Activated CD4-positive, alpha-beta memory T cell treated with anti-CD3 and anti-CD28 coated beads for 36 hours (primary cell): ENCODE results near the gene QRICH1. TPM values are rescaled to one million over a fixed set of nuclear protein-coding genes. Genes with fewer than 3 reads are reported as not detected.
"Not testable (repeated sequence)": the region's sequence is repeated elsewhere in the genome, so short reads cannot be mapped to it uniquely, and the experiment has no call there.

Experiments
- CTCF ChIA-PET: fragments of 350-600 bp; sonication (Branson Sonifier 250); formaldehyde crosslinking; loops from one replicate; lab custom pipeline; 2021; ENCODE audit warnings: antibody characterized with exemption, inconsistent platforms; lab: Charles Lee
- POLR2A ChIA-PET: fragments of 350-600 bp; sonication (Branson Sonifier 250); formaldehyde crosslinking; loops from one replicate; lab custom pipeline; 2021; ENCODE audit warnings: antibody characterized with exemption; lab: Charles Lee
- DNase-seq: peaks from one replicate; pipeline ENCODE4 v3.0.0-alpha.2; 2020
- H3K27ac Mint-ChIP-seq: one replicate; pipeline ENCODE4 v1.8.0; 2021; ENCODE audit warnings: mixed read lengths
- H3K27me3 Mint-ChIP-seq: one replicate; pipeline ENCODE4 v1.8.0; 2021; ENCODE audit warnings: mixed read lengths
- H3K36me3 Mint-ChIP-seq: one replicate; pipeline ENCODE4 v1.8.0; 2021; ENCODE audit warnings: mixed read lengths
- H3K4me1 Mint-ChIP-seq: one replicate; pipeline ENCODE4 v1.8.0; 2021; ENCODE audit warnings: low read depth, mixed read lengths
- H3K4me3 Mint-ChIP-seq: one replicate; pipeline ENCODE4 v1.8.0; 2021; ENCODE audit warnings: mild to moderate bottlenecking, mixed read lengths
- H3K9me3 Mint-ChIP-seq: one replicate; pipeline ENCODE4 v1.8.0; 2021; ENCODE audit warnings: mixed read lengths
- intact Hi-C: fragments of 100-400 bp; cut with micrococcal nuclease; formaldehyde crosslinking; loops from one replicate; pipeline ENCODE4 v1.15.1; 2023
- total RNA-seq, 2 experiments: library from RNA; stranded (reverse); gene quantifications; one replicate each; pipeline ENCODE4 v1.2.3, GENCODE V29; 2021

Gene QRICH1
- total RNA-seq, 2 experiments from 2014 or later = 124 to 128 TPM

DNA sequence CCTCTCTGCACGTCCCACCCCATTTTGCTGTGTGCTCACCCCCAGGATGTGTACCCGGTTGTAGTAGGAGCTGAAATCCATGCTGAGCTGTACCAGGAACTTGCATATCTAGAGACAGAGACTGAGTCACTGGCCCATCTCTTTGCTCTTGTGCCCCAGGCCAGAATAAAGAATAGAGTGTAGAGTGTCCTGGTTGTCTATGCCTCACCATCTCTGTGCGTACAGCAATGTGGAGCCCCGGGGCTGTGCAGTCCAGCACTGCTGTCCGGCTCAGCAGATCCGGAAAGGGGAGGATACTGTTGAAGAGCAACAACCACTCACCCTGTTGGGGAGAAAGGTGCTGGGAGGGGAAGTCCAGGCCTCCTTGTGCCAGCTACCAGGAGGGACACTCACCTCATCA lies 78.1 kb downstream of the QRICH1 start:
- Mint-ChIP-seq H3K27ac (no peak overlapping the region), H3K4me3 (no peak overlapping the region), H3K9me3 (no peaks in the 10 kb centered on the region), H3K27me3 (no peaks in the 10 kb centered on the region), H3K36me3 (peaks cover 22% of the 10 kb centered on the region), H3K4me1 (peaks cover 29% of the 10 kb centered on the region)
- intact Hi-C loops = no loop called here
- POLR2A ChIA-PET = interaction anchor here (9.7 kb wide), 1 partner anchor 6 kb away, joined by 135 read pairs; the partner anchor contains the start of gene WDR6
- no peak for DNase-seq
- CTCF ChIA-PET = interaction anchor here (0.6 to 3.8 kb wide), 4 partner anchors 8 to 188 kb away, joined by 3 to 30 read pairs (median 14); partner anchors contain the start of genes P4HTM and WDR6

DNA sequence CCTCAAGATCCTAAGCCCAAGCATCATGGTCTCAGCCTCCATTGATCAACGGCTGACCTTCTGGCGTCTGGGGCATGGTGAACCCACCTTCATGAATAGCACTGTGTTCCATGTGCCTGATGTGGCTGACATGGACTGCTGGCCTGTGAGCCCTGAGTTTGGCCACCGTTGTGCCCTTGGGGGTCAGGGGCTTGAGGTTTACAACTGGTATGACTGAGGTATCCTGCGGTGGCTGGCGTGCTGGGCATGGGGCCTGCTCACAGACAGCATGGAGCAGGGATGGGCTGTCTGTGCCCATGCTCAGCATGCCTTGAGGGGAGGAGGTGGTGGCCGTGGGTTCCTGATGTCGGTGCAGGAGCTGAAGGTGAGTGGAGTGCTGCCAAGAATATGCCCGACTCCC lies 78.8 kb downstream of the QRICH1 start:
- peak overlapping the region; percentile 9 for H3K27ac Mint-ChIP-seq
- peaks cover 27% of the 10 kb centered on the region for H3K4me1 Mint-ChIP-seq
- DNase-seq = no peak
- H3K36me3 Mint-ChIP-seq = peaks cover 22% of the 10 kb centered on the region
- CTCF ChIA-PET = interaction anchor here (1.7 to 3.8 kb wide), 4 partner anchors 7 to 27 kb away, joined by 3 to 32 read pairs (median 27); partner anchors contain the start of genes P4HTM and WDR6
- POLR2A ChIA-PET = interaction anchor here (1.2 to 9.7 kb wide), 2 partner anchors 6 to 25 kb away, joined by 4 to 135 read pairs; partner anchors contain the start of gene WDR6
- H3K27me3 Mint-ChIP-seq = no peaks in the 10 kb centered on the region
- intact Hi-C loops = no loop called here
- no peak overlapping the region for H3K4me3 Mint-ChIP-seq
- no peaks in the 10 kb centered on the region for H3K9me3 Mint-ChIP-seq

GRCh38 chr3:49013738-49014660 lies 79.9 kb downstream of the QRICH1 start:
- CTCF ChIA-PET = interaction anchor here (1.1 to 3.4 kb wide), 5 partner anchors 7 to 357 kb away, joined by 3 to 32 read pairs (median 7); partner anchors contain the start of genes NDUFAF3 and P4HTM
- Mint-ChIP-seq H3K27ac (no peak overlapping the region), H3K4me1 (peaks cover 23% of the 10 kb centered on the region), H3K9me3 (no peaks in the 10 kb centered on the region), H3K27me3 (no peaks in the 10 kb centered on the region), H3K4me3 (no peak overlapping the region), H3K36me3 (peaks cover 25% of the 10 kb centered on the region)
- intact Hi-C loops = no loop called here
- POLR2A ChIA-PET = interaction anchor here (1.2 kb wide), 1 partner anchor 24 kb away, joined by 4 read pairs; no protein-coding TSS in a partner anchor
- peak; percentile 64 for DNase-seq

GRCh38 chr3:49013113-49013737 lies 80.6 kb downstream of the QRICH1 start:
- no peak for DNase-seq
- H3K4me1 Mint-ChIP-seq = peaks cover 25% of the 10 kb centered on the region
- ChIA-PET CTCF (interaction anchor here (1.4 to 3.4 kb wide), 4 partner anchors 8 to 25 kb away, joined by 4 to 32 read pairs (median 14); partner anchors contain the start of genes NDUFAF3 and P4HTM), POLR2A (interaction anchor here (7.8 kb wide), 1 partner anchor 7 kb away, joined by 135 read pairs; the partner anchor contains the start of genes DALRD3 and NDUFAF3)
- no peaks in the 10 kb centered on the region for H3K27me3 Mint-ChIP-seq
- intact Hi-C loops = no loop called here
- H3K27ac Mint-ChIP-seq = no peak overlapping the region
- peaks cover 28% of the 10 kb centered on the region for H3K36me3 Mint-ChIP-seq
- H3K4me3 Mint-ChIP-seq = no peak overlapping the region
- no peaks in the 10 kb centered on the region for H3K9me3 Mint-ChIP-seq

GRCh38 chr3:49012441-49013017 lies 81.3 kb downstream of the QRICH1 start:
- intact Hi-C loops = no loop called here
- no peak for DNase-seq
- Mint-ChIP-seq H3K4me3 (no peak overlapping the region), H3K27me3 (no peaks in the 10 kb centered on the region), H3K36me3 (peaks cover 32% of the 10 kb centered on the region), H3K27ac (no peak overlapping the region), H3K4me1 (peaks cover 29% of the 10 kb centered on the region), H3K9me3 (no peaks in the 10 kb centered on the region)
- POLR2A ChIA-PET = interaction anchor here (0.6 to 7.8 kb wide), 3 partner anchors 7 to 120 kb away, joined by 3 to 135 read pairs (median 5); partner anchors contain the start of genes DALRD3 and NDUFAF3
- CTCF ChIA-PET = interaction anchor here (1.4 to 3.4 kb wide), 4 partner anchors 9 to 25 kb away, joined by 4 to 22 read pairs (median 8); partner anchors contain the start of gene NDUFAF3

DNA sequence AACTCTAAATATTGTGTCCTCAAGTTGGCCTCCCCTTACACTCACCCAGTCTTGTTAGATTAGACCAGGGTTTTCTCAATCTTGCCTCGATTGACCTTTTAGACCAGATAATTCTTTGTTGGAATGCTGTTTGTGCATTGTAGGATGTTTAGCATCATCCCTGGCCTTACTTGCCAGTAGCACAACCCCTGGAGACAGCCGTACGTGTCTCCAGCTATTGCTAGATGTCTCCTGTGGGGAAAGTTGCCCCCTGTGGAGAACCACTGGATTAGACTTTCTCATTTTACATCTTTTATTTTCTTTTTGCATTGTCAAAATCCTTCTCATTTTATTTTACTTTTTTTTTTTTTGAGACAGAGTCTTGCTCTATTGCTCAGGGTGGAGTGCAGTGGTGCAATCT lies 84.5 kb downstream of the QRICH1 start:
- Mint-ChIP-seq H3K27me3 (no peaks in the 10 kb centered on the region), H3K36me3 (peaks cover 22% of the 10 kb centered on the region), H3K9me3 (no peaks in the 10 kb centered on the region), H3K4me3 (peak overlapping the region; percentile 37), H3K4me1 (peaks cover 24% of the 10 kb centered on the region), H3K27ac (peak overlapping the region; percentile 57)
- ChIA-PET CTCF (interaction anchor here (1.0 to 4.7 kb wide), 5 partner anchors 8 to 84 kb away, joined by 3 to 65 read pairs (median 24); partner anchors contain the start of genes DALRD3, IMPDH2, NDUFAF3 and QRICH1), POLR2A (interaction anchor here (7.8 kb wide), 1 partner anchor 11 kb away, joined by 135 read pairs; the partner anchor contains the start of genes DALRD3 and NDUFAF3)
- intact Hi-C loops = loop anchor here (5.0 kb wide), 1 partner anchor 92 kb away; the partner anchor contains the start of gene ARIH2
- no peak for DNase-seq

- H3K27me3 Mint-ChIP-seq, H3K9me3 Mint-ChIP-seq, DNase-seq: not testable (repeated sequence)
- POLR2A ChIA-PET = interaction anchor here (2.7 to 7.8 kb wide), 2 partner anchors 11 to 18 kb away, joined by 46 to 135 read pairs; partner anchors contain the start of genes DALRD3, NDUFAF3 and P4HTM
- H3K4me1 Mint-ChIP-seq = peaks cover 24% of the 10 kb centered on the region
- CTCF ChIA-PET = interaction anchor here (0.6 to 4.7 kb wide), 7 partner anchors 8 to 397 kb away, joined by 3 to 65 read pairs (median 19); partner anchors contain the start of genes DALRD3, IMPDH2, NDUFAF3 and P4HTM
- H3K4me3 Mint-ChIP-seq = peak overlapping the region; percentile 95
- intact Hi-C loops = loop anchor here (5.0 kb wide), 1 partner anchor 91 kb away; the partner anchor contains the start of gene ARIH2
- H3K36me3 Mint-ChIP-seq = peaks cover 22% of the 10 kb centered on the region
- peak overlapping the region; percentile 98 for H3K27ac Mint-ChIP-seq
Measured at GRCh38 chr3:49008627-49009026, 85.2 kb downstream of the QRICH1 start.

GRCh38 chr3:49007771-49008528 lies 85.9 kb downstream of the QRICH1 start:
- ChIA-PET POLR2A (interaction anchor here (1.0 to 7.8 kb wide), 9 partner anchors 12 to 404 kb away, joined by 3 to 135 read pairs (median 13); partner anchors contain the start of genes ARIH2, DALRD3, IMPDH2 and NDUFAF3), CTCF (interaction anchor here (0.6 to 4.7 kb wide), 12 partner anchors 9 to 398 kb away, joined by 3 to 65 read pairs (median 11); partner anchors contain the start of genes DALRD3, NDUFAF3, P4HTM and QRICH1)
- H3K4me3 Mint-ChIP-seq = peak overlapping the region; percentile 95
- intact Hi-C loops = loop anchor here (1.0 to 5.0 kb wide), 5 partner anchors 13 to 451 kb away; partner anchors contain the start of genes ARIH2 and PFKFB4
- H3K4me1 Mint-ChIP-seq = peaks cover 21% of the 10 kb centered on the region
- H3K9me3 Mint-ChIP-seq = no peaks in the 10 kb centered on the region
- peaks cover 22% of the 10 kb centered on the region for H3K36me3 Mint-ChIP-seq
- peak; percentile 92 for DNase-seq
- no peaks in the 10 kb centered on the region for H3K27me3 Mint-ChIP-seq
- H3K27ac Mint-ChIP-seq = peak overlapping the region; percentile 98

DNA sequence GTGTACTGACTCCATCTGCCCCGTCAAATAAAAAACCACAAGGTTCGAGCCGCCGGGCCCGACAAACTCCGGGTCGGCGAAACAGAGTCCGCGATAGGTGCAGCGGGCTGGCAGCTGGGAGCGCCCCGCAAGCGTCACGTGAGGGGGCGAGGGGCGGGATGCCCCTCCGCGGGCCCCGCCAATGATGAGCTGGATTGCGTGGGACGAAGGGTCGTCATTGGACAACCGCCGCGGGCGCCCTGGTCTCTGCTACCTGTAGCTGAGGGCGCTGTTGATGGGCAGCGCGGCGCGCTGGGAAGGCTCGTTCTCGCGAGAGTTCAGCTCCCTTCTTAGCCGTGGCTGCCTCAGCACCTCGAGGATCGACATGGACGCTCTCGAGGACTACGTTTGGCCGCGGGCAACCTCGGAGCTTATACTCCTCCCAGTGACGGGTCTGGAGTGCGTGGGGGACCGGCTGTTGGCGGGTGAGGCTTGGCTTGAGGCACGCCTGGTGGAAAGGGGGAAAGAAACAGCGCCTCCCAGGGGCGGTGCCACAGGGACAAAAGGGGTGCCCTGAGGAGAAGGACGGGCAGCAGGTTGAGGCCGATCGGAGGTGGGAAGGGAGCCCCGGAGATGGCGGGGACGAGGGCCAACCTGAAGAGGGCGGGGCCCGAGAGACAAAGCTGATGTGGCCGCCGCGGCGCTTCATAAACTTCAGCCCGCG lies 86.7 kb downstream of the QRICH1 start, which contains the start of gene WDR6:
WDR6 (plus strand) TSS at position 324 of the 703 bp plus-strand sequence; CDS start at position 365, 41 bp downstream.
- intact Hi-C loops = loop anchor here (1.0 to 5.0 kb wide), 5 partner anchors 14 to 450 kb away; partner anchors contain the start of genes ARIH2 and PFKFB4
- no peaks in the 10 kb centered on the region for H3K27me3 Mint-ChIP-seq
- H3K9me3 Mint-ChIP-seq = no peaks in the 10 kb centered on the region
- DNase-seq = peak; percentile 99
- peaks cover 21% of the 10 kb centered on the region for H3K4me1 Mint-ChIP-seq
- POLR2A ChIA-PET = interaction anchor here (0.5 to 7.8 kb wide), 13 partner anchors 12 to 462 kb away, joined by 3 to 135 read pairs (median 4); partner anchors contain the start of genes ARIH2, DALRD3, IMPDH2 and NDUFAF3
- peaks cover 21% of the 10 kb centered on the region for H3K36me3 Mint-ChIP-seq
- H3K4me3 Mint-ChIP-seq = peak within 1 kb of the TSS; percentile 95
- peak within 1 kb of the TSS; percentile 98 for H3K27ac Mint-ChIP-seq
- CTCF ChIA-PET = interaction anchor here (0.6 to 4.7 kb wide), 18 partner anchors 10 to 1145 kb away, joined by 3 to 65 read pairs (median 4); partner anchors contain the start of genes DALRD3, NDUFAF3, P4HTM and QRICH1
